ENCODE data around the gene GNPDA2.
A peak's percentile ranks its signal among the peaks of the same experiment; 100 is the strongest.

DNA sequence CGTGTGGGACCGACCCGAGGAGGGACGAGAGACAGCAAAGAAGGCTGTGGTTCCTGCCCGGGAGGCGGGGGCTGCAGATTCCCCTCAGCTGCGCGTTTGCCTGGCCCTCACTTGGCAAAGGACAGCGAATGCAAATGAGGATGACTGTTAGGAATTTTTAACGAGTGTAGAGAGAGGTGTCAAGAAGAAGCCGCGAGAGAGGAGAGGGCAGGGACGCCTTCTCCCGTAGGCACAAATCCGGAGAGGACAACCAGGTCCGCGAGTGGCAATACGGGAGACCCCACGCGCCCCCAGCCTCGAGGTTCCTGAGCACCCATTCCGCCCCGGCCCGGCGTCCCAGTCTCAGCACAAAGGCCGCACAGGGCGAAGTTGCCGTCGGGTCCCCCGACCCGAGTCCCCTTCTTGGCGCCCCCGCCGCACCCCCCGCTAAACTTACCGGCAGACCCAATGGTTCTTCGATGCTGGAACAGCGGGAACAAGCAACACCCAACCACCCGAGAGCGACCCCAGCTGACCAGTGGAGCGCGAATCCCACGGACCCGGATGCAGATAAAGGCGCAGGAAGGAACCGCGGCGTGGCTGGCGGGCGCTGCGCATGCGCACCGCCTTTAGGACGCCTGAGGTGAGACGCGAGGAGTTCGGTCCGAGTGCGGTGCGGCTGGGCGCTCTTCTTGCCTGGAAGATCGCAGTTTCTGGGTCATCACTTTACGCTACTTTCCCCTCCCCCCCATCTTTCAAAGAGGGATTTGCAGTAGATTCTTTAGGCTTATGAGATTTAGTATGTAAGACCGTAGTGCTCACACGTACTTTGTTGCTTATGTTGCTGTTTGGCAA is at the start of gene GNPDA2:
- TF ChIP-seq, protein P1, sequence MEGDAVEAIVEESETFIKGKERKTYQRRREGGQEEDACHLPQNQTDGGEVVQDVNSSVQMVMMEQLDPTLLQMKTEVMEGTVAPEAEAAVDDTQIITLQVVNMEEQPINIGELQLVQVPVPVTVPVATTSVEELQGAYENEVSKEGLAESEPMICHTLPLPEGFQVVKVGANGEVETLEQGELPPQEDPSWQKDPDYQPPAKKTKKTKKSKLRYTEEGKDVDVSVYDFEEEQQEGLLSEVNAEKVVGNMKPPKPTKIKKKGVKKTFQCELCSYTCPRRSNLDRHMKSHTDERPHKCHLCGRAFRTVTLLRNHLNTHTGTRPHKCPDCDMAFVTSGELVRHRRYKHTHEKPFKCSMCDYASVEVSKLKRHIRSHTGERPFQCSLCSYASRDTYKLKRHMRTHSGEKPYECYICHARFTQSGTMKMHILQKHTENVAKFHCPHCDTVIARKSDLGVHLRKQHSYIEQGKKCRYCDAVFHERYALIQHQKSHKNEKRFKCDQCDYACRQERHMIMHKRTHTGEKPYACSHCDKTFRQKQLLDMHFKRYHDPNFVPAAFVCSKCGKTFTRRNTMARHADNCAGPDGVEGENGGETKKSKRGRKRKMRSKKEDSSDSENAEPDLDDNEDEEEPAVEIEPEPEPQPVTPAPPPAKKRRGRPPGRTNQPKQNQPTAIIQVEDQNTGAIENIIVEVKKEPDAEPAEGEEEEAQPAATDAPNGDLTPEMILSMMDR (IDR thresholded peaks at IDR 0.05) = peak in 3 of 5 experiments; percentile 8 to 32 (median 13)
- peak in 1 of 2 donors; percentile 48 for TF ChIP-seq POLR2A (IDR thresholded peaks at IDR 0.05)
- peak in 1 of 2 donors; percentile 76 for TF ChIP-seq EP300 (IDR thresholded peaks at IDR 0.05)

All from tibial nerve (tissue), 4 donors.